ENCODE data around the gene PIP5K1B. TPM values are rescaled to one million over a fixed set of nuclear protein-coding genes. Genes with fewer than 3 reads are reported as not detected.

Gene PIP5K1B
- total RNA-seq, 1 donor from 2014 or later = not detected

- TF ChIP-seq CTCF (conservative IDR thresholded peaks at IDR 0.05; ENCODE audit: low read depth, low read length) = no peak
- no peak overlapping the region for H3K4me3 ChIP-seq (ENCODE audit: low read depth, low read length)
- no peak for DNase-seq (ENCODE audit: low read depth)
Observed at GRCh38 chr9:68895741-68896478, 190.9 kb downstream of the PIP5K1B start.

DNA sequence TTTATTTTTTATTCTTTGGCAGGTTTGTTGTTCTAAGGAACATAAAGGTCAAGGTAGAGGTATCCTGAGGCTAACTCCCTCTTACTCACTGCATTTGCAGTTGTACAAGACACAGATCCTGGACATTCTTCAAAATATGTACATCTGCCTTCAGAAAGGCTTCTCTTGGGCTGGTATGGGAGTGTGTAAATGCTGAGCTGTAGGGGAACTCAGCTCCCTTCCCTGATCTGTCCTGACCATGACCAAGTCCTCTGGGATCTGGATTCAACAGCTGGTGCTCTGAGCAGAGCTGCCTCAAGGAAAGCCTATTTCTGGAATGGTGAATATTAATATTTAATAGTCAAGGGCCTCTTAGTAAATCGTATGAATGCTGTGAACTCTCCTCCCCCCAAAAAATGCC is 191.4 kb downstream of the PIP5K1B start:
- TF ChIP-seq CTCF (conservative IDR thresholded peaks at IDR 0.05; ENCODE audit: low read depth, low read length) = no peak
- no peak overlapping the region for H3K4me3 ChIP-seq (ENCODE audit: low read depth, low read length)
- DNase-seq (ENCODE audit: low read depth) = no peak

DNA sequence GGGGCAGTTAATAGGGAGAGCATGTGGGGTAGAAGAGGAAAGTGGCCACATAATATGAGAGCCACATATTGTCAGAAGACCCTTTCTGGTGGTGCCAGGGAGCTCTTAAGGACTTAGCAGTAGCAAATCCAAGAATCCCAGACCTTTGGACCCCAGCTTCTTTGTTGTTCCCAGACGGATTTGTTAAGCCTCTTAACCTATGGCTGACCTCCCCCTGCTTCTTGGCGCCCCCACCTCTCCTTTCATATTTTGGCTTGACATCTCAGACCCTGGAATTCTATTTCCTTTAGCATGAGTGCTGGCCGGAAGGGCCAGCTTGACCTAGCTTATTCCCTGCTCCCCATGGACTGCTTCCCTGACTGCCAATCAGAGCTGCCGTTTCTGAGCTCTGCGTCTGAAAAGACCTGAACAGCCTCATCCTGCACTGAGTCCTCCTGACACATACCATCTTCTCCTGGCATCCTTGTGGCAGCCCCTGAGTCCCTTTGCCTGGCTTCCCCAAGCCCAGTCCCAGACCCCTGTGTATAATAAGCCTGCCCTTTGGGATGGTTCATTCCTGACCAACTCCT is 192.6 kb downstream of the PIP5K1B start:
- H3K4me3 ChIP-seq (ENCODE audit: low read depth, low read length) = no peak overlapping the region
- no peak for TF ChIP-seq CTCF (conservative IDR thresholded peaks at IDR 0.05; ENCODE audit: low read depth, low read length)
- DNase-seq (ENCODE audit: low read depth) = no peak

DNA sequence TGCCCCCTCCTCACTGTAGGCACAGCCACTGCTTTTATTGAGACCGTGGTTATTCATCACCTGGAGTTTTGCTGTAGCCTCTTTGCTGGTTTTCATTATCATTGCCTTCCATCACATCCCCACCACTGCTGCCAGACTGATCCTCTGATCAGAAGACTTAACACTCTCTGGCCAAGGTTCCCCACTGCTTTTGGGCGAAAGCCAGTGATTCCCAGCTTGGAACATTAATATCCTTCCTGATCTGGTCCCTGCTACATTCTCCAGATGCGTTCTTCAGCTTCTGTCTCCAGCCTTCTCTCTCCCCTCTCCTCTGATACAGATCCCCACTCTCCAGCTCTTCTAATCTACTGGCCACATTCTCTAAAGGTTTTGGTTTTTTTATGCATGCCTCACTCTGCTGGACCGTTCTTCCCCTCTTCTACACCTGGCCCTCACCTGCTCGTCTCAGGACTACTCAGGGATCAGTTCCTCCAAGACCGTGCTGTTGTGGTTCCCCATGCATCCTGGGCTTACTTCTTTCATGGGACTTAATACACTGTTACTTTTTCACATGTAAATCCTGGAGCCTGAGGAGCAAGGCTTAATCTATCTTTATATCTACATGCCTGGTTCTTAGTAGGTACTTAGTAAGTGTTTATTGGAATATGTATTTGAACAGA is 193.9 kb downstream of the PIP5K1B start:
- H3K4me3 ChIP-seq (ENCODE audit: low read depth, low read length) = no peak overlapping the region
- no peak for TF ChIP-seq CTCF (conservative IDR thresholded peaks at IDR 0.05; ENCODE audit: low read depth, low read length)
- no peak for DNase-seq (ENCODE audit: low read depth)

DNA sequence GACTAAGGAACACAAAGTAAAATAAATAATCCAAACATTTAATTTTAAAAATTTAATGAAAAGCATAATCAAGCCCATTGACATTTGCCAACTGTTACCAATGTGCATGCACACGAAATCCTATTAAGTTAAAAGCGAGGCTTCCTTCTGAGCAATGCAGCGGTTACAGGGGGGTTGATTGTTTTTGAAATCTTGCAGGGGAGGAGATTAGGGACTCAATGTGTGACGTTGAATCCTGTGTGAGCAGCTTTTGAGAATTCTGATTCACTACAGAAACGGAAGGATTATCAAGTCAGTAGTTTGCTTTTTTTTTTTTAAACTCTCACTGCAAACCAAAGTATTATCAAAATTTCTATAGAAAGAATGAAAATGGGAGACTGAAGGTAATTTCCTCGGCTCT is 199.4 kb downstream of the PIP5K1B start:
- H3K4me3 ChIP-seq (ENCODE audit: low read depth, low read length) = no peak overlapping the region
- no peak for DNase-seq (ENCODE audit: low read depth)
- TF ChIP-seq CTCF (conservative IDR thresholded peaks at IDR 0.05; ENCODE audit: low read depth, low read length) = no peak

GRCh38 chr9:68905129-68905528 is 200.1 kb downstream of the PIP5K1B start:
- no peak for DNase-seq (ENCODE audit: low read depth)
- no peak for TF ChIP-seq CTCF (conservative IDR thresholded peaks at IDR 0.05; ENCODE audit: low read depth, low read length)
- no peak overlapping the region for H3K4me3 ChIP-seq (ENCODE audit: low read depth, low read length)

Data from epithelial cell of proximal tubule (primary cell).